ENCODE data around the gene CHPF2.

GRCh38 chr7:151280388-151281019, 48.2 kb downstream of the CHPF2 start:
- TF ChIP-seq POLR2A (IDR thresholded peaks at IDR 0.05; ENCODE audit: low read length) (no peak), GATA1 (IDR thresholded peaks at IDR 0.05; ENCODE audit: low read depth, low read length) (no peak)
